Muscle of arm (tissue), 12 donors: ENCODE data around the gene MMP14. TPM values are rescaled to one million over a fixed set of nuclear protein-coding genes. Genes with fewer than 3 reads are reported as not detected.
A peak's percentile ranks its signal among the peaks of the same experiment; 100 is the strongest.
"Not testable (repeated sequence)": the region's sequence is repeated elsewhere in the genome, so short reads cannot be mapped to it uniquely, and the experiment has no call there.

Experiments
- DNase-seq: peaks from one replicate; pipeline ENCODE4 v3.0.0-alpha.2; 2013
- polyA plus RNA-seq, 12 donors: library from polyadenylated mRNA; unstranded; fragments of 120-200 nt; gene quantifications; one replicate each; pipeline ENCODE4 v1.2.1, GENCODE V29; 2013; ENCODE audit not compliant: insufficient read length in 12 of 12

Gene MMP14
- polyA plus RNA-seq, 12 donors = 114 to 285 (median 170) TPM; not detected in 1

DNA sequence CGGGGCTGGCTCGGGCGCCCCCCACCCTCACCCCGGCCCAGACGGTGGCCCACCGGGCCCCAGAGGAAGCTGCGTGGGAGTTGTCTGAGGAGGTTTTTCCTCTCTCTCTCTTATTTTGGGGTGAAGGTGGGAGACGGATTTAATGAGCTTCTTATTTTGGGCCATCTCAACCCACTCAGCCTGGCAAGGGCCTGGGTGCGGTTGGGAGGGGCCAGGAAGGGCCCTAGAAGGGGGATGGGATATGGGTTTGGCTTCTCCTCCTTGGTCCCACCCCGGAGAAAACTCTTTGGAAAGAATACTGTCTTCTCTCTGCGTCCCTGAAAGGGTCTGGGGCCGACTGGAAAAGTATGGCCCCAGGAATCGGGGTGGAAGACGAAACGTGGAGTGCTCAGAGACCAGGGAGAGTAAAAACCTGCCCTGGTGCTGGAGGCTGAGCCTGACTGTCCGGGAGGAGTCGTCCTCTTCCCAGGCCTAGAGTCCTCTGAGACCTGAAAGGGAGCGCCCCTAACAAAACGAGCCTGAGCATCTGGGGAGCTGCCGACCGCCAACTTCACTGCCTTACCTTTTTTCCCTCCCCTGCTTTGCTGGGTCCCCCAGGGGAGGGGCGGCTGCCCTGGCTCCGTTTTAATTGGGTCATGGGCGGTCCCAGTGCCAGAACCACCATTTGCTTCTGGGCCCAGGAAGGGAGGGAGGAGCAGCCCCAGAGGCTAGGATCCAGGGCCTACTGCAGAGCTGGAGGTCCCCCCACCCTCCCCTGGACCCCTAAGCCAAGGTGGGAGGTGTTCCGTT lies 1.6 kb downstream of the MMP14 start:
- no peak for DNase-seq

DNA sequence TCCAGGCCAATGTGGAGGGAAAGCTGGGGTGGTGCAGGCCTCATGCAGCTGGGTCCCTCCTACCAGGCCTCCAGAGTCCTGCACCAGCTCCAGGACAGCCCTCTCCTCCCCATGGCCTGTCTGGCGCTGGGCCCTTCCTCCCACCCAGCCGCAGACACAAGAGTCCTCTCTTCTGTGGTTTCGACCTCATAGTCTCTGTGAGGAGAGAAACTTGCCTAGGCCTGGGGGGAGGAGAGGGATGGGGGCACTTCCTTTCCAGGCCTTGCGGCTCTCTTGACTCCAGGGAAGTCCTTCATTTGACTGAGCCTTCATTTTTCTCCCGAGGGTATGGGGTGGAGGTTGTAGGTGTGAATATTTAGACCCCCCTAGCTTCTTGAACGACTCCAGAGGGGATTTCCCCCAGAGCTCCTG lies 2.3 kb downstream of the MMP14 start:
- DNase-seq = no peak

DNA sequence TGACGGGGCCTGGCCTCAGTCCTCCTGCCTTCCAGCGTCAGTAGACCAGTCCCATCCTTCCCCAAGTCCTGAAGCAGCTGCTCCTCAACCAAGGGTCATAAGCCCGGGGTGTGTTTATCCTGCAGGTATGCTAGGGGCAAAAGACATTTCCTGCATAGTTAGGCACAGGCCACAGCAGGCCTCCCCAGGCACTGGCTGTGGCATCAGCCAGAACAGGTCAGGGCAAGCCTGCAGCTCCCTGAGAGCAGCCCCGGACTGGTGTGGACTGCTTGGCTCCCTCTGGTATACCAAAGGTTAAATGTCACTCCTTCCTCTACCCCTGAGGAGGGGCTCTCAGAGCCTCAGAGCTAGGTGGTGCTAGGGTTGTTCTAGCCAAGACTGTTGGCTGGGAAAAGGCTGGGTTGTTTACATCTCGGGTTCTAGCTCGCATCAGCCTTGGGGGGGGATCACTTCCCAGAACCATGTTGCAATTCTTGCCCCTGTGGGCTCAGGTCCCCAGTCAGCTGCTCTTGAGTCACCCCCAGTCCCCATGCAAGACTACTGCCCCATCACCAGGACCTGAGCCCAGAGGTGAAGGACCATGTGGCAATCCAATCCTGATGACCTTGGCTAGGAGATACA lies 2.9 kb downstream of the MMP14 start:
- DNase-seq = no peak

DNA sequence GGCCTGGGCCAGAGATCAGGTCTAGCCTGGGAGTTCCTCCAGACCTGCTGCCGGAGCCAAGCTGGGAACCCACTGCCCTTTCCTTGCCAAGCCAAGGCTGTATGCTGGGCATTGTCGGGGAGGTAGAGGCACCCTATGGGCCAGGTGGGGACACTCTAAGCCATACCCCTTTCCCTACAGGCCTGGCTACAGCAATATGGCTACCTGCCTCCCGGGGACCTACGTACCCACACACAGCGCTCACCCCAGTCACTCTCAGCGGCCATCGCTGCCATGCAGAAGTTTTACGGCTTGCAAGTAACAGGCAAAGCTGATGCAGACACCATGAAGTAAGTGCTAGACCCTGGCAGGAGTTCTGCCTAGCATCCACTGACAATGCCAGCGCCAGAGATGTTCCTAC lies 4.9 kb downstream of the MMP14 start:
- no peak for DNase-seq

GRCh38 chr14:22841769-22842168 lies 5.4 kb downstream of the MMP14 start:
- DNase-seq = no peak

DNA sequence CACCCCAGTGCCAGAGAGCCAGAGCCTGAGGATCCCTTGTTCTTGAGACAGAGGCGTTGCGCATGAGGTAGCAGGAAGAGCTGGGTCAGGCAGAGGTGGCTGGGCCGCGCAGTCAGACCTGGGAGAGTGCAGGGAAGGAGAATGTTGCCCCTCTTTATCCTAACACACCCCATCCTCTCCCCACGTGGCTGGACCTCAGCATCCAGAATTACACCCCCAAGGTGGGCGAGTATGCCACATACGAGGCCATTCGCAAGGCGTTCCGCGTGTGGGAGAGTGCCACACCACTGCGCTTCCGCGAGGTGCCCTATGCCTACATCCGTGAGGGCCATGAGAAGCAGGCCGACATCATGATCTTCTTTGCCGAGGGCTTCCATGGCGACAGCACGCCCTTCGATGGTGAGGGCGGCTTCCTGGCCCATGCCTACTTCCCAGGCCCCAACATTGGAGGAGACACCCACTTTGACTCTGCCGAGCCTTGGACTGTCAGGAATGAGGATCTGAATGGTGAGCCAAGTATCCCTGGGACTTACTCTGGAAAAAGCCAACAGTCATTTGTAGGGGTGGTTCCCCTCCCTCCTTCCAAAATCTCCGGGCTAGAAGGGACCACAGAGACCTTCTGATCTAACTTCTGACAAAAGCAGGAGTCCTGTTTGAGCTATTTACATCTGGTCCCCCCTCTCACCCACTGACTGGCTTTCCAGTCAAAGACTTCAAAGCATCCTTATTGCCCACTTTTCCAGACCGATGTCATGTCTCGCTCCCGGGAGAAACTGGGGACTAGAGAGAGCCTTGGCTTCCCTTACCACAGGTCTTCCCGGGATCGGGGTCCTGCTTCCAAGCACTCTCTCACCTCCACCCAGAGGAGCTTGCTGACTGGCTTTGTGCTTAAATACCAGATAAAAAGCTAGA lies 6.1 kb downstream of the MMP14 start:
- no peak for DNase-seq

- no peak for DNase-seq
Measured at GRCh38 chr14:22843123-22843925, 6.9 kb downstream of the MMP14 start.

DNA sequence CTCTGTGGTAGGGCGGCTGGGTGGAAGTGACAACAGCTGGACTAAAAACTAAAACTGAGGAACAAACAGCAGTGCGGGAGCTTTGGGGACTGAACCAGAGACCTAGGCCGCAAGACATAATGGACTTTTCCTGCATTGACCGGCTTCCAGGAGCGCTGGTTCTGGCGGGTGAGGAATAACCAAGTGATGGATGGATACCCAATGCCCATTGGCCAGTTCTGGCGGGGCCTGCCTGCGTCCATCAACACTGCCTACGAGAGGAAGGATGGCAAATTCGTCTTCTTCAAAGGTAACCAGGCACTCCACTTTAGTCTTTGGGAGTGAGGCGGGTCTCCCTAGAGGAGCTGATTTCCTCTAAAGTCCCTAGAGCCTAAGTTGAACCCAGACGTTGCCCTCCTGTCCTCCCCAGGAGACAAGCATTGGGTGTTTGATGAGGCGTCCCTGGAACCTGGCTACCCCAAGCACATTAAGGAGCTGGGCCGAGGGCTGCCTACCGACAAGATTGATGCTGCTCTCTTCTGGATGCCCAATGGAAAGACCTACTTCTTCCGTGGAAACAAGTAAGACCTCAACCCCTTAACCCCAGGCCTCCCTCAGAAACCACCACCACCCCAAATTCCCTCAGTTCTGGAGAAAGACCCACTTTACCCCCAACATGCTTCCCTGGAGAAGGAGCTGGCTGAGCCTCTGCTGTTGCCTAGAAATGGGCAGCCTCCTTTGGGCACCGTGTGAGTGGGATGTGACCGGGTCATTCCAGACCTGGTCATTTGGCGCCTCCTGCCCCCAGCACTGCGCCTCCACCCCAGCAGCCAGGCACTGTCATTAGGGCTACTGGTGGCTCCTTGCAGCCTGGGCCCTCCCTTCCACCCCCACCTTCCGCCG lies 8.1 kb downstream of the MMP14 start:
- DNase-seq = no peak

- DNase-seq = no peak
Measured at GRCh38 chr14:22845103-22845394, 8.7 kb downstream of the MMP14 start.

- DNase-seq = no peak
Measured at GRCh38 chr14:22845821-22846625, 9.6 kb downstream of the MMP14 start.

GRCh38 chr14:22846811-22847307 lies 10.5 kb downstream of the MMP14 start:
- no peak for DNase-seq

DNA sequence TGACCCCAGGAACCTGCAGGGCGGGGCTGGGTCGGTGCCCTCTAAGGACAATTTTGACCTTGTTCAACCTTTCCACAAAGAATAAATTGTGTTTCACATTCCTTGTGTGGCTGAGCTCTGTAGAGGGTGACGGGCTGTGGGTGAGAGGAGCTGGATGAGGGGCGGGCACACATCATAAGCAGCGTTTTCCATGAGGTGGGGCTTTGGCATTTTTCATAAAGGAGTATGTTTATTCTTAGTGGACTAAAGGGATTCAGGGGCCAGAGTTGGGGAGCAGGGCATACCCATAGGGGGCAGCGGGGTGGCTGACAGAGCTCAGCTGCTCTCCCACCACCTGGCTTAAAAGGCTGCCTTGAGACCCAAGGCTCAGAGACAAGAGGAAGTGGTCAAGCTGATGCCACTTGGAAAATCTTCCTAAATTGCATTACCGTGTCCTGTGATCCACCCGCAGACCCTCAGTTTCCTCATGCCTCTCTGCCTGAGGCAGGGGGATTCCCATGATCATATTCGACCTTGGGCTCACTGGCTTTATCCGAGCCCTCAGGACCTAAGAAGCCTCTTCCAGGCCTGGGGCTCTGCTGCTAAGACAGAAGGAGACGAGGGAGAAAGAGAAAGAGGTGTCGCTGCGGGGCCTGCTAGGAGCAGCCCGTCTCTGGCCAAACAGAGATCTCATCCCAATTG lies 11.4 kb downstream of the MMP14 start:
- peak; percentile 35 for DNase-seq

DNA sequence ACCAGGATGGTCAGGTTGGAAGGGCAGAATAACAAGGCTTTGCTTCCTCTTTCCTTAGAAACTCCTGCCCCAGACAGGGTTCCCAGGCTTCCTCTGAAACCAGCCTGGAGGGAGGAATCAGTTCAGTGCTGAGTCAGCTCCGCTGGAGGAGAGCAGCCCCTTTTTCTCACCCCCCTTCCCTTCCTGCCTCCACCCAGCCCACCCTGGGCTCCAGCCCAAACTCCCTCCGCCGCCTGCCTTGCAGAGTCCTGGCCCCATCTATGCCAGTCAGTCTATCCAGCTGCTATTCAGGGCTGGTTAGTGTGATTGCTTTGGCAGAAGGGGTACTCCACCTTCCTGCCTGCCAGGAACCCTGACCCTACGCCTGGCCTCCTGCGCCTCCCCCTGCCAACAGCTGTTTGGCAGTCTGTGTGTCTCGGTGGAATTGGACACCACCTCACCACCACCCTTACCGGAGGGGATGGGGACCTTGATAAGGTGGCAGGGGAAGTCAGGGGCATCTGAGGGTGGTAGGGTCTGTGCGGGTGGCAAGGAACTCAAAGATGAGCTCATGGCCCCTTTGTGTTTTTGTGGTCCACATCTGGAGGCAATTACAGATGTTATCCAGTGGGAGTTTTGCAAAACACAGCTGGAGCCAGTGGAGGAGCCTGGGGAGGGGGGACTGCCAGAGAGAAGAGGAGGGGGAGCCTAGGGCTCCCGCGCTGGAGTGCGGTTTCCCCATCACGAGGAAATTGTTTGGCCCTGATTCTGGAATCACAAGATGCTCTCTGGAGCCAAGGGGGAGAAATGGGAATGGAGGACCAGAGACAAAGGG lies 12.2 kb downstream of the MMP14 start:
- peak; percentile 95 for DNase-seq

GRCh38 chr14:22849212-22849819 lies 12.9 kb downstream of the MMP14 start:
- peak; percentile 88 for DNase-seq

GRCh38 chr14:22850944-22851764 lies 14.8 kb downstream of the MMP14 start:
- DNase-seq = peak; percentile 93

DNA sequence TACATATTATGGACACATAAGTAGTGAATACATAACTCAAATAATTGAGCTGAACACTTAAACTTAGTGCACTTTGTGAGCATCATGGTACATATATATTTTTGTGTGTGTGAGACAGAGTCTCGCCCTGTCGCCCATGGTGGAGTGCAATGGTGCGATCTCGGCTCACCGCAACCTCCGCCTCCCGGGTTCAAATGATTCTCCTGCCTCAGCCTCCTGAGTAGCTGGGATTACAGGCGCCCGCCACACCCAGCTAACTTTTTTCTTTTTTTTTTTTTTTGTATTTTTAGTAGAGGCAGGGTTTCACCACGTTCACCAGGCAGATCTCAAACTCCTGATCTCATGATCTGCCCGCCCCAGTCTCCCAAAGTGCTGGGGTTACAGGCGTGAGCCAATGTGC lies 15.8 kb downstream of the MMP14 start:
- DNase-seq = not testable (repeated sequence)

- no peak for DNase-seq
Measured at GRCh38 chr14:22852599-22852939, 16.2 kb downstream of the MMP14 start.
